Body of pancreas (tissue), 4 donors: ENCODE results near the gene THRSP. TPM values are rescaled to one million over a fixed set of nuclear protein-coding genes. Genes with fewer than 3 reads are reported as not detected.

Experiments used
- ATAC-seq: fragments of 150-250 bp; one replicate; pipeline ENCODE4 v1.9.1; 2016
- DNase-seq, 4 donors: peaks; one replicate each; pipeline ENCODE4 v3.0.0-alpha.2; 2019
- H3K27ac ChIP-seq, 4 donors: fragments of 200-600 bp; sonication (generic); 1 replicate in 3 of 4; 2 replicates in 1 of 4; pipeline versions ENCODE4 v1.5.1 to v1.6.1; 2016 to 2019; ENCODE audit warnings: mild to moderate bottlenecking in 1 of 4, mixed read lengths in 1 of 4, moderate library complexity in 1 of 4
- H3K27me3 ChIP-seq, 2 donors: fragments of 200-600 bp; sonication (generic); one replicate each; pipeline ENCODE4 v1.6.0; 2016; ENCODE audit warnings: mild to moderate bottlenecking in 1 of 2
- H3K36me3 ChIP-seq, 2 donors: fragments of 200-600 bp; sonication (generic); replicated peaks in 1 of 2; 2 replicates each; pipeline ENCODE4 v1.5.1; 2016; ENCODE audit warnings: low read depth in 2 of 2; ENCODE audit not compliant: insufficient read depth in 1 of 2
- H3K4me1 ChIP-seq: fragments of 200-600 bp; sonication (generic); one replicate; pipeline ENCODE4 v1.6.0; 2016
- H3K4me3 ChIP-seq, 2 donors: fragments of 200-600 bp; sonication (generic); 1 replicate in 1 of 2; 2 replicates in 1 of 2; pipeline ENCODE4 v1.5.1; 2016 to 2019
- H3K9me3 ChIP-seq, 3 donors: fragments of 200-600 bp; sonication (generic); 1 replicate in 2 of 3; 2 replicates in 1 of 3; pipeline ENCODE4 v1.5.1; 2016
- CTCF ChIP-seq, 7 experiments: fragments of 450-650 bp in 4 of 7; fragments of 200-600 bp in 3 of 7; sonication (generic) in 3 of 7; IDR thresholded peaks; one replicate each; pipeline ENCODE4 v1.5.1; 2016 to 2019; ENCODE audit warnings: antibody characterized with exemption in 7 of 7
- POLR2A ChIP-seq, 3 donors: fragments of 450-650 bp; IDR thresholded peaks; one replicate each; pipeline ENCODE4 v1.6.1; 2016; ENCODE audit warnings: antibody characterized with exemption in 3 of 3, mild to moderate bottlenecking in 2 of 3
- WGBS, 2 donors: methylation state at CpG; one replicate each; pipeline ENCODE4 v1.1.5; 2017; 5-methylcytosine and 5-hydroxymethylcytosine counted together
- intact Hi-C: fragments of 100-400 bp; cut with DNase I; formaldehyde crosslinking; loops from one replicate; pipeline ENCODE4 v1.15.1; 2023
- total RNA-seq, 2 donors: library from RNA; depleted of rRNA; stranded (reverse); fragments of >200 nt; gene quantifications; one replicate each; pipeline ENCODE4 v1.1.0, GENCODE V29; 2016

THRSP gene
- total RNA-seq, 2 donors from 2014 or later, result 6.6 TPM; not detected in 1

DNA sequence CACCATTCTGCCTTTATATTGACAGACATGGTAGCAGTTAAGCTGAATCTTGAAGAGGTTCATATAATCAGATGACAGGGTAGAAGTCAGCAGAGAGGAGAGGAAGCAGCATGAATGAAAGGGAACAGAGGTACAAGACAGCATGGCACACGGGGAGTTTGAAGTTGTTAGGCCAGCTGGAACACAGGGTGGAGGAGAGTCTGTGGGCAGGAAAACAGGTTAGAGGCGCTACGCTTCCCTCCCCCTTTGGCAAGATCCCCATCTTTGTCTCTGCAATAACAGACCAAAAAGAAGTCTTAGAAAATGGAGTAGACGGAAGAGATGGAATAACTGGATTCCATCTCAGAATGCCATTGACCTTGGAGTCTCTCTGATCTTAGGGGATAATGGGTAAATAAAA is 36.0 kb downstream of the THRSP start:
- intact Hi-C loops, result no loop called here
- Histone ChIP-seq H3K27me3 (no peaks in the 10 kb centered on the region), H3K4me3 (no peak overlapping the region), H3K9me3 (no peaks in the 10 kb centered on the region), H3K27ac (no peak overlapping the region), H3K36me3 (peaks cover 0 to 2% of the 10 kb centered on the region in 2 donors), H3K4me1 (no peaks in the 10 kb centered on the region)
- DNase-seq (no peak), ATAC-seq (no peak)
- WGBS, 2 donors, result 84 to 90% methylated on average over 4 of the region's 4 CpGs
- TF ChIP-seq CTCF (IDR thresholded peaks at IDR 0.05) (no peak), POLR2A (IDR thresholded peaks at IDR 0.05) (no peak)

- DNase-seq, result no peak
- TF ChIP-seq CTCF (IDR thresholded peaks at IDR 0.05), result no peak
- TF ChIP-seq POLR2A (IDR thresholded peaks at IDR 0.05), result no peak
- Histone ChIP-seq H3K27me3 (no peaks in the 10 kb centered on the region), H3K4me3 (no peak overlapping the region), H3K4me1 (no peaks in the 10 kb centered on the region), H3K27ac (no peak overlapping the region), H3K9me3 (no peaks in the 10 kb centered on the region), H3K36me3 (peaks cover 0 to 2% of the 10 kb centered on the region in 2 donors)
- intact Hi-C loops, result no loop called here
- no peak for ATAC-seq
- 84 to 85% methylated on average over 5 of the region's 5 CpGs for WGBS, 2 donors
Measured at GRCh38 chr11:78100261-78100660, 36.6 kb downstream of the THRSP start.

DNA sequence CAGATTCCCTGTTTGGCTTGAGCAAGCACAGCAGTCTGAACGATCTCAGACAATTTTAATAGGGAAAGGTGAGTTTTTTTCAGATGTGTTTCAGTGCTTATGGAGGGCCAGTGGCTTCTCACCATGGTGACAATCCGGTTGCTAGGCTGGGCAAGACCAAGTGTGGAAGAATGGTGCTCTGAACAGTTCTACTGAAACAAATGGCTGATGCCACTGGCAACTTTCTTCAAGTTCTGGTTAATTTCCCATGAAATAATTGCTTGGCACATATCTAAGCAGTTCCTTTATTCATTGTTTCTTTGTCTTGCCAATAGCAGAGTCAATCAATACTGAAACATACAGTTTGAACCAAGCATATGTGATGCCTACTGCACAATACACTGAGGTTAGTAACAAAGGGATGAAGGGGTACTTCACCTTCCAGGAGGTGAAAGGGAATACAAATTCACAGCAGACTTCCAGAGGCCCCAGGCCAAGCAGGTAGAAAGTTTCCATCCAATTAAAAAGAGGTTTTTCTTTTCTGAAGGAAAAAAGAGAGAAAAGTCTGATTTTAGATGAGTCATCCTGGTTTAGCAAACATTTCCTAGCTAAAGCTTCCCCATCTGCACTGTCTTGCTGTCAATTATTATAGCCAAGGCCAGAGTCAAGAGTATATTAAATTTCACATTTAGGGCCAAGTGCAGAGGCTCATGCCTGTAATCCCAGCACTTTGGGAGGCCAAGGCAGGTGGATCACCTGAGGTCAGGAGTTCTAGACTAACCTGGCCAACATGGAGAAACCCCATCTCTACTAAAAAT is 37.2 kb downstream of the THRSP start:
- Histone ChIP-seq H3K36me3 (peaks cover 0 to 2% of the 10 kb centered on the region in 2 donors), H3K4me1 (no peaks in the 10 kb centered on the region), H3K27ac (no peak overlapping the region), H3K27me3 (no peaks in the 10 kb centered on the region), H3K4me3 (no peak overlapping the region), H3K9me3 (no peaks in the 10 kb centered on the region)
- DNase-seq (no peak), ATAC-seq (no peak)
- WGBS, 2 donors, result 90 to 100% methylated on average over 2 of the region's 2 CpGs
- intact Hi-C loops, result no loop called here
- no peak for TF ChIP-seq POLR2A (IDR thresholded peaks at IDR 0.05)
- no peak for TF ChIP-seq CTCF (IDR thresholded peaks at IDR 0.05)

GRCh38 chr11:78109081-78110015 is 45.7 kb downstream of the THRSP start:
- Histone ChIP-seq H3K9me3 (no peaks in the 10 kb centered on the region), H3K36me3 (peaks cover 0 to 3% of the 10 kb centered on the region in 2 donors), H3K4me1 (peaks cover 6% of the 10 kb centered on the region), H3K27ac (no peak overlapping the region), H3K27me3 (no peaks in the 10 kb centered on the region), H3K4me3 (no peak overlapping the region)
- 87 to 88% methylated on average over 3 of the region's 3 CpGs for WGBS, 2 donors
- ATAC-seq, result no peak
- intact Hi-C loops, result no loop called here
- TF ChIP-seq POLR2A (IDR thresholded peaks at IDR 0.05) (no peak), CTCF (IDR thresholded peaks at IDR 0.05) (no peak)
- DNase-seq, result no peak
